Measurements from ENCODE around the gene GARNL3.

Gene GARNL3

DNA sequence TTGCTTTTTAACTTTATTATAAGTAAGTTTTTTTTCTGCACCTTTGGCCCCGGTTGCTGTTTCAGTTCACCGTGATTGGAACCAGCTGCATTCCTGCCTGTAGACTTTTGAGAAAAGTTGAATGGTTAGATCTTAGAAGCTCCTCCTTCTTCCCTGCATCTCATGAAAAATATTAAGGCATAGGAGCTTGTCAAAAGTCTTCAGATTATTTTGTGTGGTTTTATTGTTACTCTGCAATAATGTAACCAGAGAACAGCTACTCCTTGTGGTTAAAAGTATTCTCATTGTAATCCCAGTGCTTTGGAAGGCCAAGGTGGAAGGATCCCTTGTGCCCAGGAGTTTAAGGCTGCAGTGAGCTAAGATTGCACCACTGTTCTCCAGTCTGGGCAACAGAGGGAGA is 129.1 kb downstream of the GARNL3 start:
- H3K27me3 ChIP-seq = no peaks in the 10 kb centered on the region
- no peak overlapping the region for H3K4me3 ChIP-seq (ENCODE audit: low read depth, low read length)
- DNase-seq = no peak
- H3K36me3 ChIP-seq = no peaks in the 10 kb centered on the region
- H3K9me3 ChIP-seq = no peaks in the 10 kb centered on the region
- H3K4me1 ChIP-seq = peaks cover 7% of the 10 kb centered on the region
- TF ChIP-seq, protein P1, sequence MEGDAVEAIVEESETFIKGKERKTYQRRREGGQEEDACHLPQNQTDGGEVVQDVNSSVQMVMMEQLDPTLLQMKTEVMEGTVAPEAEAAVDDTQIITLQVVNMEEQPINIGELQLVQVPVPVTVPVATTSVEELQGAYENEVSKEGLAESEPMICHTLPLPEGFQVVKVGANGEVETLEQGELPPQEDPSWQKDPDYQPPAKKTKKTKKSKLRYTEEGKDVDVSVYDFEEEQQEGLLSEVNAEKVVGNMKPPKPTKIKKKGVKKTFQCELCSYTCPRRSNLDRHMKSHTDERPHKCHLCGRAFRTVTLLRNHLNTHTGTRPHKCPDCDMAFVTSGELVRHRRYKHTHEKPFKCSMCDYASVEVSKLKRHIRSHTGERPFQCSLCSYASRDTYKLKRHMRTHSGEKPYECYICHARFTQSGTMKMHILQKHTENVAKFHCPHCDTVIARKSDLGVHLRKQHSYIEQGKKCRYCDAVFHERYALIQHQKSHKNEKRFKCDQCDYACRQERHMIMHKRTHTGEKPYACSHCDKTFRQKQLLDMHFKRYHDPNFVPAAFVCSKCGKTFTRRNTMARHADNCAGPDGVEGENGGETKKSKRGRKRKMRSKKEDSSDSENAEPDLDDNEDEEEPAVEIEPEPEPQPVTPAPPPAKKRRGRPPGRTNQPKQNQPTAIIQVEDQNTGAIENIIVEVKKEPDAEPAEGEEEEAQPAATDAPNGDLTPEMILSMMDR (IDR thresholded peaks at IDR 0.05; ENCODE audit: low read depth, low read length) = peak; percentile 6; the same call in 1 of the 2 replicates

- no peaks in the 10 kb centered on the region for H3K9me3 ChIP-seq
- no peaks in the 10 kb centered on the region for H3K27me3 ChIP-seq
- TF ChIP-seq, protein P1 (IDR thresholded peaks at IDR 0.05; ENCODE audit: low read depth, low read length) = no peak
- H3K4me1 ChIP-seq = peaks cover 7% of the 10 kb centered on the region
- H3K4me3 ChIP-seq (ENCODE audit: low read depth, low read length) = peak overlapping the region; percentile 66; the same call in 1 of the 2 replicates
- no peak for DNase-seq
- H3K36me3 ChIP-seq = no peaks in the 10 kb centered on the region
Observed at GRCh38 chr9:127395497-127396252, 131.1 kb downstream of the GARNL3 start.

DNA sequence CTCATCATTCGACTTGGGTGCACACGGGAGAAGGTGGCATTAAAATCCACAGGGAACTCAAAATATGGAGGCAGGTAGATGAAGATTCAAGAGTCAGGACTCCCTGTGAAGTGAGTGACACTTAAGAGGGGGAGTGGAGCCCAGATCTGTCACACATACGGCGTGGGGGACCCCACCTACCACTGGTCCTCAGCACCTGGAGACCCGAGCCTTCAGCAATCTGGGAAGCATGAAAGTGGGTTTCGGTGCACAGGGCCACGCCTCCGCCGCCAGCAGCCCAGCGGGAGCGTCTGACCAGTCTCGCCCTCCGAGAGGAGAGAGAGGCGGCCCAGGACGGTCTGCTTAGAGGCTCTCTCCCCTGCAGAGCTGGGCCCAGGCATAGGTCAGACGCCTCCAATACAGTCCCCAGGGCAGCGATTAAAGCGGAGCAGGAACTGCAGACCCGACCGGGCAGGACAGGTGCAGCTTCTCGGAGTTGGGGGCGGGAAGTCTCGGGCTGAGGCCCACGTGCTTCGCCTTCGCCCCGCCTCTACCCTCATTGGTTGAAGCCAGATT is 131.8 kb downstream of the GARNL3 start:
- H3K27me3 ChIP-seq = no peaks in the 10 kb centered on the region

DNA sequence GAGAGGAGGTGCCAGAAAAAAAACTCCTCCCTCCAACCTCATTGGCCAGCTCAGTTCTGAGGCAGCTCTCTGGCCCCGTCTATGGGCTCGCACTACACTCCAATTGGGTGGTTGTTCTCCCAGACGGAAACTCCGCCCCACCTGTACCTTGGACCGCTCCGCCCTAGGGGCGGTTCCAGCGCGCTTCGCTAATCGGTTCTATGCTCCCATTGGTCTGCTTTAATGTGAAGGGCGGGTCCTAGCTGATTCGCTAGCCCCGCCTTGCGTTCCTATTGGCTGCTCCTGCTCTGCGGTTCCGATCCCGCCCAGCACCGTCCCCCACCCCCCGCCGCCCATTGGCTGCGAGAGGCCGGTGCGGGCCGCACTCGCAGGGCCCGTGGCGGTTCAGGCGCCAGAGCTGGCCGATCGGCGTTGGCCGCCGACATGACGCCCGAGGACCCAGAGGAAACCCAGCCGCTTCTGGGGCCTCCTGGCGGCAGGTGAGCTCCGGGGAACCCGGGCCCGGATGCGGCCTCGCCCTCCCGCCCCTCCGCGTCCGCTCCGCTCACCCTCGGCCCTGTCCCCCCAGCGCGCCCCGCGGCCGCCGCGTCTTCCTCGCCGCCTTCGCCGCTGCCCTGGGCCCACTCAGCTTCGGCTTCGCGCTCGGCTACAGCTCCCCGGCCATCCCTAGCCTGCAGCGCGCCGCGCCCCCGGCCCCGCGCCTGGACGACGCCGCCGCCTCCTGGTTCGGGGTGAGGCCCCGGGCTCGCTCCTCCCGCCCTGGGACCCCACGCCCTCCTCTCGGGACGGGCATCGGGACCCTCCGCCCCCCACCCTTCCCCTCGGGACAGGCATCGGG is 132.5 kb downstream of the GARNL3 start, which contains the start of gene SLC2A8:
SLC2A8 (plus strand) TSS at position 362 of the 838 bp plus-strand sequence; CDS start at position 424, 62 bp downstream.
- DNase-seq = peak; percentile 99
- H3K9me3 ChIP-seq = no peaks in the 10 kb centered on the region
- peak within 1 kb of the TSS; percentile 66 for H3K4me3 ChIP-seq (ENCODE audit: low read depth, low read length)
- TF ChIP-seq, protein P1 (IDR thresholded peaks at IDR 0.05; ENCODE audit: low read depth, low read length) = peak; percentile 6; the same call in 1 of the 2 replicates
- H3K4me1 ChIP-seq = peaks cover 9% of the 10 kb centered on the region
- no peaks in the 10 kb centered on the region for H3K36me3 ChIP-seq
- no peaks in the 10 kb centered on the region for H3K27me3 ChIP-seq

More for the DNA sequence above, 131.8 kb downstream of the GARNL3 start:
- Histone ChIP-seq H3K36me3 (no peaks in the 10 kb centered on the region), H3K4me1 (peaks cover 7% of the 10 kb centered on the region), H3K4me3 (ENCODE audit: low read depth, low read length) (peak overlapping the region; percentile 66), H3K9me3 (no peaks in the 10 kb centered on the region)
- TF ChIP-seq, protein P1 (IDR thresholded peaks at IDR 0.05; ENCODE audit: low read depth, low read length) = no peak
- no peak for DNase-seq

DNA sequence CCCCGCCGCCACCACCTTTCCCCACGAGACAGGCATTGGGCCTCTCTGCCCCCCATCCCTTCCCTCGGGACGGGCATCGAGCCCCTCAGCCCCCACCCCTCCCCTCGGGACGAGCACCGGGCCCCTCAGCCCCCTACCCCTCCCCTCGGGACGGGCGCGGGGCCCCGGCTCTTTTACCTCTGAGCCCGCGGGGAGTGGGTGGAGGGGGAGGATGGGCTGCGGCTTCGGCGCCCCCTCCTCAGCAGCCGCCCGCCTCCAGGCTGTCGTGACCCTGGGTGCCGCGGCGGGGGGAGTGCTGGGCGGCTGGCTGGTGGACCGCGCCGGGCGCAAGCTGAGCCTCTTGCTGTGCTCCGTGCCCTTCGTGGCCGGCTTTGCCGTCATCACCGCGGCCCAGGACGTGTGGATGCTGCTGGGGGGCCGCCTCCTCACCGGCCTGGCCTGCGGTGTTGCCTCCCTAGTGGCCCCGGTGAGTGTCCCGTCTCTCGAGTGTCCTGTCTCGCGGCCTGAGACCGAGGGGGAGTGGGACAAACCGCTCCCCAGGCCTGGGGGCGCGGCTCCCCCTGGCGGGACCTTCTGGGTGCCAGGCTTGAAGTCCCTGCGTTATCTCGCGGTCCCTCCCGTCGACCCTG is 133.2 kb downstream of the GARNL3 start:
- Histone ChIP-seq H3K27me3 (no peaks in the 10 kb centered on the region), H3K9me3 (no peaks in the 10 kb centered on the region), H3K36me3 (no peaks in the 10 kb centered on the region), H3K4me1 (peaks cover 9% of the 10 kb centered on the region), H3K4me3 (ENCODE audit: low read depth, low read length) (peak overlapping the region; percentile 53)
- TF ChIP-seq, protein P1 (IDR thresholded peaks at IDR 0.05; ENCODE audit: low read depth, low read length) = peak; percentile 64
- DNase-seq = peak; percentile 76

Measured in BE2C (cell line).